Measurements from ENCODE around the gene PRKCQ.
"Not testable (repeated sequence)": the region's sequence is repeated elsewhere in the genome, so short reads cannot be mapped to it uniquely, and the experiment has no call there.

PRKCQ gene

DNA sequence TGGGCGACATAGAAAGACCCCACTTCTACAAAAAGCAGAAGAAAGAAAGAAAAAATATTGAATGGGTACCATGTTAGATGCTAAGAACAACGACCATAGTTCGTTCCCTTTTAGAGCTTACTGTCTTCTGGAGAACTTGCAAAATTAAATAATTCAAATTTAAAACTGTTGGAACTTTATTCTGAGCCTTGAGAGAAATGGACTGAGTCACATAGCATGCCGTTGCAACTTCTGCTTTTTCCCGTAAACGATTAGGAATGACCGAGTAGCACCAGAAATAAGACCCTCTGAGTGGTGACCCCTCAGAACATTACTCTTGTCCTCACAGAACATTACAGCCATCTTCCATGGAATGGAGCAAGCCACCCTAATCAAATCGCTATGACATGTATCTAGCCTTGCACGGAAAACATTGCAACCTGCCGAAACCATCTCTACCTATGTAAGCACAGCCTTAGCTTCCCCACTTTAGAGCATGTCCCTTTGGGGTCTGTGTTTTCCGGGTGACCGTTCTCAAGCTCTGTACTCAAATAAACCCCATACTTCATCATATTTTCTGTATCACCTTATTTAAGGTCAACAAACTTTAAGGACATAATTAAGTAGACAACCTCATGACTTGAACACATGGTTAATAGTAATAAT, 179.1 kb downstream of the PRKCQ start:
- H3K4me3 ChIP-seq (ENCODE audit: low read depth, low read length) = no peak overlapping the region
- DNase-seq (ENCODE audit: low read depth) = no peak

DNA sequence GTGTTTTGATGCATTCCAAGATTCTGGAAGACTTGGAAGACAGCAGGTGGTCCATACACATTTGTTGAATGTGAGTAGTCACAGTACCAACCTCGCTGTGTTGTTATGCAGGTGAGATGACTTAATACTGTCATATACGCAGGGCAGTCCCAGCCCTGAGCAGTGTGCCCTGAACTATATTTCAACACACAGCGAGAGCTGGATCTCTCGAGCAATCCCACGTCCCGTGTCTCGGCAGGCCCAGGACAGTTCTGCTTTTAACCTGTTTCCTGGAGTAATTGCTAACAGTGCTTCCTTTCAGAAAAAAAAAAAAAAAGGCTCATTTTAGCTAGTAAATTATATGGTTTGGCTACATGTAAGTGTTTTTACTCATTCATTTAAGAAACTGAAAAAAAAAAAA, 179.7 kb downstream of the PRKCQ start:
- no peak for DNase-seq (ENCODE audit: low read depth)
- H3K4me3 ChIP-seq (ENCODE audit: low read depth, low read length) = no peak overlapping the region

DNA sequence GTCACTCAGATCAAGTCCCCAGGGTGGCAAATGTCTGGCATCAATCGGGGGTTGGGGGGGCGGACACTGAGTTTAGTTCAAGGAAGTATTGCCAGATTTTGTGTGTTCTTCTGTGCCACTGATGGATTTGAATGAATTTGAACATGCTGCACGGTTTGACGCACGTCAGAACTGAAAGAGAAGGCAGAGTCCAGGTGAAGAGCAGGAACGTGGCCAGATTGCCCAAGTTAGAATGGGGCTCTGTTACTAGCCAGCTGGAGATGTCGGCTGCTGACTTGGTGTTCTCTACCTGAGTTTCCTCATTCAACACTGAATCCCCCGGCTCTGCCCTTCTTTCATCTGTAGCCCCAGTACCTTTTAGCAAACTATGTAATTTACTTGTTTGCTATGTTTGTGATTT, 180.2 kb downstream of the PRKCQ start:
- H3K4me3 ChIP-seq (ENCODE audit: low read depth, low read length) = no peak overlapping the region
- DNase-seq (ENCODE audit: low read depth) = no peak

DNA sequence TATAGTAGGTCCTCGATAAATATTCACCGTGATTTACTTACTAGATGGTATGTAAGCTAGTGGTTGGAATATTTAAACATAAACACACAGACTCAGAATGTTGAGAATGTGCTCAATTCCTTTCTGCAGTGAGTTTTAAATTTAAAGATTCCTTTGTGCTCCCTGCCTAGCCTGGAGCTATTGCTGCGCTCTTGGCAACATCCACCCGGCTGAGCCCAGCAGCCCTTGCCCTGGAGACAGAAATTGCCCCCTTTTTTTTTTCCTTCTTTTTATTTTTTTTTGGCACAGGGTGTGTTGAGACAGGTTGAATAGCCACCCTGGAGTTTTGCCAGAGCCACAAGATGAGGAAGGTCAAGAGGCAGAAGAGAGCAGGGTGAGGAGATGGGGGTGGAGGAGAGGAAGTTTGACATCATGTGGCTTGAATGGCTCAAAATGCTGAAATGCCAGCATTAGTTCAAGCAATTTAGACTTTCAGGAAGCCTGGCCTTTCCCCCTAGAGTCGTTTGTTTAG, 180.8 kb downstream of the PRKCQ start:
- no peak for DNase-seq (ENCODE audit: low read depth)

DNA sequence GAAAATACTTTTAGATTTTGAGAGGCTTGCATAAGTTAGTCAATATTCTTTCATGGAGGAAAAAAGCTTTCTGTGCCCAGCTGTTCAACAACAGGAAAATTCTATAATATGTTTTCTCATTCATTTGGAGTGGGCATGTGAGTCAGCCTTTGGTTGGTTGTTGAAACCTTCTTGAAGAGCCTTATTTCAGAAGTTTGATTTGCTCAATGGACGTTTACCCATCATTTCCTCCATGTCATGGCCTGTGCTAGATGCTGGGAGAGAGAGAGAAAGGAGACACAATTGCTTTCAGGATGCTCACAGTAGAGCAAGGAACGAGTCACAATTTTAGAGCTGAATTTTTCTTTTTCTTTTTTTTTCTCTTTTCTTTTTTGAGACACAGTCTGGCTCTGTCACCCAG, 181.7 kb downstream of the PRKCQ start:
- DNase-seq (ENCODE audit: low read depth) = no peak
- no peak overlapping the region for H3K4me3 ChIP-seq (ENCODE audit: low read depth, low read length)

More for the DNA sequence above, 180.8 kb downstream of the PRKCQ start:
- H3K4me3 ChIP-seq (ENCODE audit: low read depth, low read length) = no peak overlapping the region

DNA sequence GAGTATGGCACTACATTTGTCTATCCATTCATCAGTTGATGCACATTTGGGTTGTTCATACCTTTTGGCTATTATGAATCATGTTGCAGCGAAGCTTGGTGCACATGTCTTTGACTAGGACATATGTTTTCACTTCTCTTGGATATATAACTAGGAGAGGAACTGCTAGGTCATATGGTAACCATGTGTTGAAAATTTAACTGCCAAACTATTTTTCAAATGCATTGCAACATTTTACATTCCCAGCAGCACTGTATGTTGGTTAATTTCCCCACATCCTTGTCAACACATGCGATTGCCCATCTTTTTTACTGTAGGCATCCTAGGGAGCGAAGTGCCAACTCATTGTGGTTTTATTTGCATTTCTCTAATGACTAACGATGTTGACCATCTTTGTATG, 183.4 kb downstream of the PRKCQ start:
- DNase-seq (ENCODE audit: low read depth) = peak; percentile 76

DNA sequence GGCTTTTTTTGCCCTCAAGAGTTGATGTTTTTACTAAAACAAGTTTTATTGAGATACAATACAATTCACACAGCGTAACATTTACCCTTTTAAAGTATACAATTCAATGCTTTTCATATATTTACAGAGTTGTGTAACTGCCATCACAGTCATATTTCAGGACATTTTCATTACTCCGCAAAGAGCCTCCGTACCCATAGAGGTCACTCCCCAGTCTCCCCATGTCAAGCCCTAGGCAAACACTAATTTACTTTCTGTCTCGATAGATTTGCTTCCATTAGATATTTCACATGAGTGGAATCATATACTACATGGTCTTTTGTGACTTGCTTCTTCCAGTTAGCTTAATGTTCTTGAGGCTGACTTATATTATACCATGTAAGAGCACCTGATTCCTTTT, 183.8 kb downstream of the PRKCQ start:
- H3K4me3 ChIP-seq (ENCODE audit: low read depth, low read length) = no peak overlapping the region

More for the DNA sequence above, 183.4 kb downstream of the PRKCQ start:
- no peak overlapping the region for H3K4me3 ChIP-seq (ENCODE audit: low read depth, low read length)

DNA sequence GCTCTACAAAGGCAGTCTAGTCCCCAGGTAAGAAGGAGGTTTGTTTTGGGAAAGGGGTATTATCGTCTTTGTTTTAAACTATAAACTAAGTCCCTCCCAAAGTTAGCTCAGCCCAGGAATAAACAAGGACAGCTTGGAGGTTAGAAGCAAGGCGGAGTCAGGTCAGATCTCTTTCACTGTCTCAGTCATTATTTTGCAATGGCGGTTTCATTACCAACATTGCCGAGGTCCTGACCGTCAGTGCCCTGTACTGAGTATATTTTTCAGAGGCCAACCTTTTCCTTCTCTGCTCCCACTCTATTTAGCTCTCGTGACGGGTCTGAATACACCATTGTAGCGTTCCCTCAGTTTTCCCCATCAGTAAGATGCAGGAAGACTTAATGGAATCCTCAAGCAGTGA, 184.5 kb downstream of the PRKCQ start:
- no peak for DNase-seq (ENCODE audit: low read depth)
- no peak overlapping the region for H3K4me3 ChIP-seq (ENCODE audit: low read depth, low read length)

More for the DNA sequence above, 183.8 kb downstream of the PRKCQ start:
- no peak for DNase-seq (ENCODE audit: low read depth)

DNA sequence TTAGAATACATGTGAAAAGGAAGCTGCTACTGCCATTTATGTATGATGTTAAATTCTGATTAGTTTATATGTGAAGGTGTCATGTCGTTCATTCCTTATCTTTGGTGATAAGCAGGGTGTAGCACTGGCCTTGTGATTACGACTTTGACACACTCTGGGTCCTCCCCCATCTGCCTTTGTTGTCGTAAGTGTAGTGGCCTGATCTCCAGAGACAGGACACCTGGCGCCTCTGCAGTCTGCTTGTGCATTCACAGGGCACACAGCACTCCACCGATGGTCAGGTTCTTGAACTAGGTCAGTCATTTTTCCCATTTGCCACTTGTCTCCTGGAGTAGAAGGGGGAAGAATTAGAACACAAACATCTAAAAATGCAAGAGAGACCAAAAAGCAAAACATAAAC, 186.0 kb downstream of the PRKCQ start:
- DNase-seq (ENCODE audit: low read depth) = no peak
- no peak overlapping the region for H3K4me3 ChIP-seq (ENCODE audit: low read depth, low read length)

DNA sequence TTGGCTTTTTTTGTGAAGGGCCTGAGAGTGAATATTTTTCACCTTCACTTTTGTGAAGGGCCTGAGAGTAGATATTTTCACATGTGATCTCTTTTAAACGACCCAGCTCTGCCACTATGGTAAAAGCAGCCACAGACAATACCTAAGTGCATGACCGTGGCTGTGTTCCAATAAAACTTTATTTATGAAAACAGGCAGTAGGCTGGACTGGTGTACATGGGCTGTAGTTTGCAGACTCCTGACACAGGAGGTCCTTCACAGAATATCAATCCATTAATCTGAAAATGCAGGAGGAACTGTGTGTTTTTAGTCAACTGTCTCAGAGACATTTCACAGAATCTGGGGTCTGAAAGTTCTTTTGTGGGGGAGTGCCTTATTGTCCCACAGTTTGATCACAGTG, 186.9 kb downstream of the PRKCQ start:
- no peak for DNase-seq (ENCODE audit: low read depth)
- H3K4me3 ChIP-seq (ENCODE audit: low read depth, low read length) = no peak overlapping the region

DNA sequence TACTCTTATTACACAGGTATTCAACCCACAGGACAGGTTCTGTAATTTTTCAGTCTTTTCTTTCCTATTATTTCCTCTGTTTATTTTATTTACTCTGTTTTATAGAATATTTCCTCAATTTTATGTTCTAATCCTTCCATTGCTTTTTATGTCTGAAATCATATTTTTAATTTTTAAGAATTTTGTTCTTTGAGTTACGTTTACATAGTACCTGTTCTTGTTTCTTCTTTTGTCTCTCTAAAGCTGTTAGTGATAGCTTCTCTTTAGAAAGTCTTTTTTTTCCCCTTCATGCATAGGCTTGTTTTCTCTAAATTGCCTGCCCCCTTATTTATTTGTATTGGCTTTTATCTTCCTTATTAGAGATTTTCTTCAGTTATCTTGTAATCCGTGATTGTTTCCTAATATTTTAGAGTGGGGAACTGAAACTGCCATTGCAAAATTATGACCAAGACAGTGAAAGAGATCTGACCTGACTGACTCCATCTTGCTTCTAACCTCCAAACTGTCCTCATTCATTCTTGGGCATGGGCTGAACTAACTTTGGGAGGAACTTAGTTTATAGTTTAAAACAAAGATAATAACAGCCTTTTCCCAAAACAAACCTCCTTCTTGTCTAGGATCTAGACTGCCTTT, 189.7 kb downstream of the PRKCQ start:
- no peak for DNase-seq (ENCODE audit: low read depth)

DNA sequence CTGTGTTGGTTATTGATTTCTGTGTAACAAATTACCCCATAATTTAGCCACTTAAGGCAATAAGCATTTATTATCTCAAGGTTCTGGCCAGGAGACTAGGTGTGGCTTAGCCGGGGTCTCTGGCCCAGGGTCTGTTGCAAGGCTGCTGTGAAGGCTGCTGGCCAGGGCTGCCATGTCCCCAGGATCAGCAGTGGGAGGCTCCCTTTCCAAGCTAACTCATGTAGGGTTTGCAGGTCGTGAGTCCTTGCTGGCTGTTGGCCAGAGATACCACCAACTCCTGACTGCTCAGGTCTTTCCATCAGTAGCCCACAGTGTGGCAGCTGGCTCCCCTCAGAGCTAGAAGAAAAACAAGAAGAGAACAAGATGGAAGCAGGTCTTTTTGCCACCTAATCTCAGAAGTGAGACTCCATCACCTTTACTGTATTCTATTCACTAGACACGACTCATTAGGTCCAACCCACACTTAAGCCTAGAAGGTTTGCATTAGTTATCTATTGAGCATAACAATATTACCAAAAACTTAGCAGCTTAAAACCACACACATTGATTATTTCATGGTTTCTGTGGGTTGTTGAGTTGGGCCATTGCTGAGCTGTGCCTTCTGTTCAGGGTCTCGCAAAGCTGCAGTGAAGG, 191.7 kb downstream of the PRKCQ start:
- DNase-seq (ENCODE audit: low read depth) = no peak

More for the DNA sequence above, 189.7 kb downstream of the PRKCQ start:
- no peak overlapping the region for H3K4me3 ChIP-seq (ENCODE audit: low read depth, low read length)

DNA sequence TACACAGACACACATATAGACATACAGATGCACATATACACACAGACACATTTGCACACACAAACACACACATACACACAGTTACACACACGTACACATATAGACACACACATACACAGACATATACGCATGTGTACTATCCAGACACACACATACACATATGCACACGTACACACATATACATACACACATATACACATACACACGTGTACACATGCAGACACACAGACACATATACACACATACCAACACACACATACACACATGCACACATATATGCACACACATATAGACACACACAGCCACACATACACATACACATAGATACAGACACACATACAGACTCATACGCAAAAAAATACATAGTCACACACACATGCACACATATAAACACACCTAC, 193.1 kb downstream of the PRKCQ start:
- no peak overlapping the region for H3K4me3 ChIP-seq (ENCODE audit: low read depth, low read length)
- DNase-seq (ENCODE audit: low read depth) = no peak

More for the DNA sequence above, 191.7 kb downstream of the PRKCQ start:
- no peak overlapping the region for H3K4me3 ChIP-seq (ENCODE audit: low read depth, low read length)

DNA sequence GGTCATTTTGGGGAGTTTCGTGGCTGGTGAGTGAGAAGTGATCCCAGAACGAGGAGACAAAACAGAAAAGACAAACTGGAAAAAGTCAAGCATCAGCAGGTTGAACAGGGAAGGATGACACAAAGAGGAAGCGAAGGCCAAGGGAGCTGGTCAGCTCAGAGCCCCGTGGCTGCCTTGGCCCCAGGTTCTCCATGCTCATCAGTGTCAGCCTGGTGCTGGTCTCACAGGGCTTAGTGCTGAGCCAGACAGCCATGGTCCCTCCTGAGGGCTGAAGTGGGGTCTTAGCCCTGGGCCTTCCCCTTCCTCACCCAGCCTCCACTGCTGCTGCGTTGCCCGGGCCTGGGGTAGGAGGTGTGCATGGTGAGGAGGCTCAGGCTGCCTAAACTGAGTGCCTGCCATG, 193.7 kb downstream of the PRKCQ start:
- H3K4me3 ChIP-seq (ENCODE audit: low read depth, low read length) = no peak overlapping the region
- no peak for DNase-seq (ENCODE audit: low read depth)

DNA sequence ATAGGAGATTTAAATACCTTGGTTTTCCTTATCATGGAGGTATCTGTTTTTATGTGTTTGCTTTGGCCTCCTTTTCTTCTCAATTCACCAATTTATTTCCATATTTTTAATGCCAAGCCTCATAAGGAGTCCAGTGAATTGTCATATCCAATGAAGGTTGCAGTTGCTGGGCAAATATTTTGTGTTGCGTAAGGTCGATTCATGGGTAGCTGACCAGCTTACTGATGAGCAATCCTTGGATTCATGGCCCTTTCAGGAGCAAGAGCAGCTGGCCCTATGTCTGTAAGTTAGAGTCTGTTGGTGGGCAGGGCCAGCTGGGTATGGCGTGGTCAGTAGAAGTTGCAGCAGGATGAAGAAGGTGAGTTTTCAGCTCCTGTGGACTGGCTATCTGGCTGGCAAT, 194.4 kb downstream of the PRKCQ start:
- H3K4me3 ChIP-seq (ENCODE audit: low read depth, low read length) = no peak overlapping the region
- DNase-seq (ENCODE audit: low read depth) = peak; percentile 41

DNA sequence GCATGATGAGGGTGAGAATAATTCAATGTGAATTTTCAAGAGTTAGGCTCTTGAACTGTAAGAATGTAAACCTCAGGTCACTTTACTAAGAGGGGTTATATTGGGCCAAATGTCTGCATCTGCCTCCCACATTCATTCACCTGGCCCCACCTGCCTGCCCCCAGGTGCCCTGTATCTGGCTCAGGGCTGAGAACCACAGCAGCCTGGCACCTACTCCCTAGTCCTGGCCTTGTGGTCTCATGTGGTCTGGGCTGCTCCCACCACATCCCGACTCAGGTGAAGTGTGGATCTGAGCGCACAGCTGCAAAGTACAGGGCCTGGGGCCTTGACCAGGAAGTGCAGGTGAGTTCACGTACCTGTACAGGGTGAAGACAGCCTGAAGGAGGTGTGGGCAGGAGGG, 195.2 kb downstream of the PRKCQ start:
- no peak overlapping the region for H3K4me3 ChIP-seq (ENCODE audit: low read depth, low read length)
- no peak for DNase-seq (ENCODE audit: low read depth)

DNA sequence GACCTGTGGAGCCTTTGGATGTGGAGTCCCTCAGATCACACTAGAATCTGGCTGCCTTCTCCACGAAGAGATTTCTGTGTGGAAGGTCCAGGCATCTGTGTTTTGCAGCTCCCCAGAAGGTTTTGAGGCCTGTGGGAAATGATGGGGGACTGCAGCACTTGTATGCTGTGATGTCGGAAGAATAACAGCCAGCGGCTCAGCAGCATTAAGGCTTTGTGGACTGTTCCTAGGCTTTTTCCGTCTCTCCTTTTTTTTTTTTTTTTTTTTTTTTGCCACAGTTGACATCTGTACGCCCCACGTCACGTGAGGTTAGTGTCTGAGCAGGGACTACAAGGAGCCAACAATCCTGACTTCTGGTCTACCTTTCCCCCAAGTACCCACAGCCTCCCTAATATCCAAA, 196.0 kb downstream of the PRKCQ start:
- H3K4me3 ChIP-seq (ENCODE audit: low read depth, low read length) = no peak overlapping the region
- DNase-seq (ENCODE audit: low read depth) = no peak

DNA sequence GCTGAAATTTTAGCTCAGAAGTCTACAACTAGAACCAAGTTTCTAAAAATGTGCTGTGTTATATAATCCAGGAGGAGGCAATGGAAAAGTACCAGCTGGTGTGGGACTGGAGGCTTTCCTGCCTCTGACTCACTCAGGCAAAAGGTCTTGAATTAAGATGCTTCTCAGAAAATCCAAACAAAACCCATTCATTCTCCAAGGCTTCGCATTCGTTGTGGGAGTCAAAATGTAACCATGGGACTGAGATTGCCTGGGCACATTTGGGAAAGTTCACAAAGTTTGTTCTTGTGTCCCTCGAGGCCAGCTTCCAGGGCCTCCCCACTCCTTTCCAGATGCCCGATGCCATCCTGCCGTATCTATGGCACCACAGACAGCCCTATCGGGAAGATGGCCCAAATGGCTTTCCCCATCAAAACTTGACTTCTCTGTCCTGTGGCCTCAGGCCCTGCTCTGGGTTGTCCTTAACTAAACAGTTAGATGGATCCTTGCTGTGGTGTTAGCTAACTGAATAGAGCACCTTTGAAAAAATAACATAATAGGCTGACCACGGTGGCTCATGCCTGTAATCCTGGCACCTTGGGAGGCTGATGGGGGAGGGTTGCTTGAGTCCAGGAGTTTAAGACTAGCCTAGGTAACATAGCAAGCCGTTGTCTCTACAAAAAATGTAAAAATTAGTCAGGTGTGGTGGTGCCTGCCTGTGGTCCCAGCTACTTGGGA, 196.8 kb downstream of the PRKCQ start:
- no peak overlapping the region for H3K4me3 ChIP-seq (ENCODE audit: low read depth, low read length)
- DNase-seq (ENCODE audit: low read depth) = no peak

DNA sequence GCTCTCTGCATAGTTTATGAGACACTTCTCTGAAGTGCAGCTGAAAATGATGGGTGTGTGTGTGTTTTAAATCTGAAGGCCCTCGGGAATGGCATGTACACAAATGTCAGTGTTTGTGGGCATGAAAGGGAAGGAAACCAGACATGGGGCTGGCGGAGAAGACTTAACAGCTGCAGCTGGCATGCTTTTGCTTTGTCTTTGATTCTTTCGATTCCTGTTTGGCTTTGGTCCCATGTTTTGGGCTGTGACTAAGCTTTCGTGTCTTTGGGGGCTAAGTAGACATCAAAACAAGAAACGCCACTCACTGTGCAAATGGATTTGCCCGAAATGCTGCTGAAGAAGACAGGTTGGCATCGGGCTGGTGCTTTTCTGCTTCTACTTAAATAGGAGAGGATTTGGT, 198.0 kb downstream of the PRKCQ start:
- no peak overlapping the region for H3K4me3 ChIP-seq (ENCODE audit: low read depth, low read length)
- DNase-seq (ENCODE audit: low read depth) = peak; percentile 46

DNA sequence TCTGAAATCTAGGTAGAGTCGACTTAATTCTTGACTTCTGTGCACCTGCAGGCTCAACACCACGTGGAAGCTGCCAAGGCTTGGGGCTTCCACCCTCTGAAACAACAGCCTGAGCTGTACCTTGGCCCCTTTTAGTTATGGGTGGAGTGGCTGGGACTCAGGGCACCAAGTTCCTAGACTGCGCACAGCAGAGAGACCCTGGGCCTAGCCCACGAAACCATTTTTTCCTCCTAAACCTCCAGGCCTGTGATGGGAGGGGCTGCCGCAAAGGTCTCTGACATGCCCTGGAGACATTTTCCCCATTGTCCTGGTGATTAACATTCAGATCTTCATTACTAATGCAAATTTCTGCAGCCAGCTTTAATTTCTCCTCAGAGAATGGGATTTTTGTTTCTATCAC, 199.6 kb downstream of the PRKCQ start:
- DNase-seq (ENCODE audit: low read depth); H3K4me3 ChIP-seq (ENCODE audit: low read depth, low read length): not testable (repeated sequence)
